ENCODE results near the gene ECE1.

DNA sequence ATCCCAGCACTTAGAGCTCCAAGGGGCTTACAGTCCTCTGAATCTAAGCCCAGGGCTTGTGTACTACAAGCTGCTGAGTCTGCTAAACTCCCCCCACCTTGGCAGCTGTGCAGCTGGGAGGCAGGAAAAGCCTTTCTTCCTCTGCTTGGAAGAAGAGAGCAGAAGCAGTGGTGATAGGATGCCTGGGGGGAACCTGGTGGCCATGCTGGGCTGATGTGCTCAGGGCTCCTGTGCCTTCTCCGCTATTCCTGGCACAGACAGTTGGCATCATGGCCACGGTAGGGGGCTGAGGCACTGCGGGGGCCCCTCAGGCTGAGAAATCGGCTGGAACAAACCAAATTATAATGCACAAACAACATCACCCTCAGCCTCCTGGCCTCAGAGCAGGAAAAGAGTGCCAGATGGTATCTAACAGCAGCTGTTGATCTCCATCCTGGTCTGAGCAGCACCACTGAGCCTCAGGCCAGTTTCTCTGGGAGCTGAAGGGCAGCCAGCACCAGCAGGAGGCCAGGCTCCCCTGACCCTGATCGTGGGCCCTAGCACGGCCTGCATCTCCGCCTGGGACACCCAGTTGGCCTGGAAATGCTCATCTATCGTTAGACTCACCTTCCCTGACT is 35.8 kb downstream of the ECE1 start:
- TF ChIP-seq HDAC2 (IDR thresholded peaks at IDR 0.05; ENCODE audit: borderline replicate concordance in 1 of 2, low read depth in 2 of 2, low read length in 2 of 2) (no peak), JUND (IDR thresholded peaks at IDR 0.05; ENCODE audit: low read length) (no peak), JUN (IDR thresholded peaks at IDR 0.05; ENCODE audit: low read depth, low read length) (no peak)
- TF ChIP-seq, protein P1, sequence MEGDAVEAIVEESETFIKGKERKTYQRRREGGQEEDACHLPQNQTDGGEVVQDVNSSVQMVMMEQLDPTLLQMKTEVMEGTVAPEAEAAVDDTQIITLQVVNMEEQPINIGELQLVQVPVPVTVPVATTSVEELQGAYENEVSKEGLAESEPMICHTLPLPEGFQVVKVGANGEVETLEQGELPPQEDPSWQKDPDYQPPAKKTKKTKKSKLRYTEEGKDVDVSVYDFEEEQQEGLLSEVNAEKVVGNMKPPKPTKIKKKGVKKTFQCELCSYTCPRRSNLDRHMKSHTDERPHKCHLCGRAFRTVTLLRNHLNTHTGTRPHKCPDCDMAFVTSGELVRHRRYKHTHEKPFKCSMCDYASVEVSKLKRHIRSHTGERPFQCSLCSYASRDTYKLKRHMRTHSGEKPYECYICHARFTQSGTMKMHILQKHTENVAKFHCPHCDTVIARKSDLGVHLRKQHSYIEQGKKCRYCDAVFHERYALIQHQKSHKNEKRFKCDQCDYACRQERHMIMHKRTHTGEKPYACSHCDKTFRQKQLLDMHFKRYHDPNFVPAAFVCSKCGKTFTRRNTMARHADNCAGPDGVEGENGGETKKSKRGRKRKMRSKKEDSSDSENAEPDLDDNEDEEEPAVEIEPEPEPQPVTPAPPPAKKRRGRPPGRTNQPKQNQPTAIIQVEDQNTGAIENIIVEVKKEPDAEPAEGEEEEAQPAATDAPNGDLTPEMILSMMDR (IDR thresholded peaks at IDR 0.05; ENCODE audit: control extremely low read depth in 1 of 3, insufficient read depth in 1 of 3, low read depth in 1 of 3, low read length in 3 of 3), result no peak
